Stimulated activated CD4-positive, alpha-beta T cell treated with anti-CD3 and anti-CD28 coated beads, Interleukin-1b, Interleukin-23, amount 100 ng/mL, for 48 hours (primary cell): ENCODE results near the gene LRCH1.

Source experiments
- DNase-seq: peaks from one replicate; pipeline ENCODE4 v3.0.0-alpha.2; 2020

The LRCH1 gene

GRCh38 chr13:46618694-46619254 lies 65.8 kb downstream of the LRCH1 start:
- DNase-seq = no peak

GRCh38 chr13:46620029-46620428 lies 67.1 kb downstream of the LRCH1 start:
- DNase-seq = no peak

- DNase-seq = no peak
These were observed 67.5 kb downstream of the LRCH1 start for GRCh38 chr13:46620471-46620870.

- DNase-seq = no peak
These were observed 68.2 kb downstream of the LRCH1 start for GRCh38 chr13:46621133-46621532.

- no peak for DNase-seq
These were observed 69.0 kb downstream of the LRCH1 start for GRCh38 chr13:46621792-46622629.

GRCh38 chr13:46622630-46623256 lies 69.8 kb downstream of the LRCH1 start:
- DNase-seq = no peak

GRCh38 chr13:46624353-46624752 lies 71.4 kb downstream of the LRCH1 start:
- DNase-seq = no peak

GRCh38 chr13:46624821-46625220 lies 71.9 kb downstream of the LRCH1 start:
- no peak for DNase-seq

- DNase-seq = no peak
These were observed 74.5 kb downstream of the LRCH1 start for GRCh38 chr13:46627462-46627861.

GRCh38 chr13:46628622-46629365 lies 75.8 kb downstream of the LRCH1 start:
- no peak for DNase-seq

- DNase-seq = no peak
These were observed 76.9 kb downstream of the LRCH1 start for GRCh38 chr13:46629811-46630413.

- DNase-seq = no peak
These were observed 77.6 kb downstream of the LRCH1 start for GRCh38 chr13:46630431-46631178.

GRCh38 chr13:46631179-46631542 lies 78.2 kb downstream of the LRCH1 start:
- DNase-seq = no peak

- no peak for DNase-seq
These were observed 79.2 kb downstream of the LRCH1 start for GRCh38 chr13:46632176-46632575.

- DNase-seq = no peak
These were observed 80.4 kb downstream of the LRCH1 start for GRCh38 chr13:46633416-46633815.

GRCh38 chr13:46636451-46636850 lies 83.5 kb downstream of the LRCH1 start:
- DNase-seq = no peak

- no peak for DNase-seq
These were observed 84.2 kb downstream of the LRCH1 start for GRCh38 chr13:46637213-46637612.

- DNase-seq = no peak
These were observed 85.3 kb downstream of the LRCH1 start for GRCh38 chr13:46638262-46638661.

GRCh38 chr13:46639033-46639981 lies 86.3 kb downstream of the LRCH1 start:
- DNase-seq = no peak

GRCh38 chr13:46640843-46641242 lies 87.9 kb downstream of the LRCH1 start:
- DNase-seq = no peak
